ENCODE results near the gene TMEM129.

TMEM129 gene

DNA sequence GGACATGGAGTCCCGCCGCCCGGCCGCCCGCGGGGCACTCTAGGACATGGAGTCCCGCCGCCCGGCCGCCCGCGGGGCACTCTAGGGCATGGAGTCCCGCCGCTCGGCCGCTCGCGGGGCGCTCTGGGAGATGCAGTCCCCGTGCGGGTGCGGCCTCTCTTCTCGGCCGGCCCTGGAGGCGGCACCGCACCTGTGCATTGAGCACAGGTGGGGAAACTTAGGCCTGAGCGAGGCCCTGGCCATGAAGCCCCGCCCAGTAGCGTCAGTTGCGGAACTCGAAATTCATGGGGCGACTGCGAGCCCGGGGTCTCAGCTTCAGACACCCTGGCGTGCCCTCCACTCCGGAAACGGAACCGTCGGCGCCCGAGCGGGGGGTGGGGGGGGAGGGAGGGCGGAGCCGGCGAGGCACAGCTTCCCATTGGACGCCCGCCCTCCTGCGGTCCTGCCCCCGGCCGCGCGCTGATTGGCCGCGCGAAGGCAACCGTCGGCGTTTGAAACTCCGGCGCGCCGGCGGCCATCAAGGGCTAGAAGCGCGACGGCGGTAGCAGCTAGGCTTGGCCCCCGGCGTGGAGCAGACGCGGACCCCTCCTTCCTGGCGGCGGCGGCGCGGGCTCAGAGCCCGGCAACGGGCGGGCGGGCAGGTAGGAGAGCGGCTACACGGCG lies at the start of gene TMEM129, which contains the start of gene TACC3:
Gene TMEM129 (minus strand): TSS at position 321 of the 663 bp plus-strand sequence. CDS start 486 bp downstream, outside the sequence.
Gene TACC3 (plus strand): TSS at position 519 of the 663 bp plus-strand sequence. CDS start 1,901 bp downstream, outside the sequence.
- peak; percentile 89 for DNase-seq

DNA sequence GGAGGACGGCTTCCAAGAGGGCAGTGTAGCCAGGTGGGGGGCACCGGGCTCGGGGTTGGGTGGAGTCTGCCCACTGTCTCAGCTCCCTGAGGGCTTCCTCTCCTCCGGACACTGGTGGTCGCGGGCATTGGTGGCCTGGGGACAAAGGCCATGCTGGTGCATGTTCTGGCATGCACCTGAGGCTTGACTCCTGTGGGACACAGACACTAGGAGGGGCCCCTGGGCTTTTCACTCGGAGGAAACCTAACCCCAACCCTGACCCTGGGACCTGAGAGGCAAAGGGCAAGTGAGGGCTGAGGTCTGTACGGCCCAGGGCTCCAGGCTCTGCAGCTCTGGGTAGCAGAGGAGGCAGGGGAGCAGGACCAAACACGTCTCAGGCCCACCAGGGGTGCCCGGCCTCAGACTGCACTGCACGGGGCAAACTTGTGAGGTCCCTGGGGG lies 49.7 kb upstream of the TMEM129 start:
- no peak for DNase-seq

DNA sequence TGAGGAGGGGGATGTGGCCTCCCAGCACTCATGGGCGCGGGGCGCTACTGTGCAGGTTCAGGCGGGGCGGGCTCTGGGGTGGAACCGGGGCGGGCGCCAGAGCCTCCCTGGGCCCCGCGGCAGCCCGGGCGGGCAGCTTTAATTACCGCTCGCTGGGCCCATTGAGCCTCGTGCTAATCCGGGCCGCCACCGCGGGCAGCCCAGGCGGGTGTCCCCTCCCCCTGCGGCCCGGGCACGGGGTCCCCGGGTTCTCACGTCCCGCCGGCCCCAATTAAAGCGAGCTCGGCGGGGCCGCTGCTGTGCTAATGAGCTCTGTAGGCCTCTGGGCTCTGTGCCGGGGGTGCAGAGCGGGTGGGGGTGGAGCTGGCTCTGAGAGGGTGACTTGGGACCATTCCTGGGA lies 49.1 kb upstream of the TMEM129 start:
- no peak for DNase-seq

DNA sequence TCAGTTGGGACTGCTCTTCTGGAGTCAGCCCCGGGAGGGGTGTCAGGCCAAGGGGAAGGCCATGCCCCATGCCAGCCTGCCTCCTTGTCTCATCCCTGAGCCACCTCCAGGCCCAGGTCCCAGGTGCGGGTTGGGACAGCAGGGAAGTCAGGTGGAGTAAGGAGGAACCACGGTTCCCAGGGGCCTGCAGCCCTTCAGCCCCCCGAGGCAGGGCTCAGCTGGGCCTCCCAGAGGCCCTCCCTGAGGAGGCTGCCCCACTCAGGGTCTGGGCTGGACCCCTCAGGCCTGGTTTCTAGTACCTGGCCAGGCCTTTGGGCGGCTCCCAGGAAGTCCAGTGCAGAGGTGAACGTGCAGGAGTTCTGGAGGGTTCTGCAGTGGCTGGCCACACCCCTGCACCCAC lies 48.6 kb upstream of the TMEM129 start:
- DNase-seq = no peak

DNA sequence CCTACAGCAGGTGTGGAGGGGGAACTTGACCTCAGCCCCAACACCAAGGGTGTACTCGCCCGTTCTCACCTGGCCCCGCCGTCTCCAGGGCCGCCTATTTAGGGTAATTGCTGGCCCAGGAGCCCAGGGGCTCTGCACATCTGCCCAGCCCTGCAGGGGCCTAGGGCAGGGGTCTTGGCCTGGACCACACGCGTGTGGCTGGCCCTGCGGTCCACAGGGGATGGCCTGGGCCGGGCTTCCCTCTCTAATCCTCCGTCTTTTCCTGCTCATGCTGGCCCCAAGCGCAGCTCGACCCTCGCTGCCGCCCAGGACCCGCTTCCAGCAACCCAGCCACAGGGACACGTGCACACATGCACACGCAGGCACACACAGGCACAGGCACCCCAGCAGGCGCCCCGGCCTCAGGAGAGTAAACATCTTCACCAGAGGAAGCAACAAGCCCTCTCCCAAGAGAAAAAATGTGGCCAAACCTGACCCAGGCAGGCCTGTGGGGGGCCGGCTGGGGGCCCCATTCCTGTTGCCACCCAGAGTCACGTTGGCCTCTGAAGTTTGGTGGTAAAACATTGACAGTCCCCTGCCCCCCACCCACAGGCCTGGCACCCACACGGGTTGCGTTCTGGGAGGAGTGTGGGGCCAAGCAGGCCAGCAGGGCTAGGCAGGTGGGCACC lies 47.4 kb upstream of the TMEM129 start:
- DNase-seq = no peak

GRCh38 chr4:1767770-1768366 lies 46.7 kb upstream of the TMEM129 start:
- DNase-seq = no peak

GRCh38 chr4:1767061-1767769 lies 46.1 kb upstream of the TMEM129 start:
- no peak for DNase-seq

- no peak for DNase-seq
Observed at GRCh38 chr4:1766106-1767060, 45.3 kb upstream of the TMEM129 start.

DNA sequence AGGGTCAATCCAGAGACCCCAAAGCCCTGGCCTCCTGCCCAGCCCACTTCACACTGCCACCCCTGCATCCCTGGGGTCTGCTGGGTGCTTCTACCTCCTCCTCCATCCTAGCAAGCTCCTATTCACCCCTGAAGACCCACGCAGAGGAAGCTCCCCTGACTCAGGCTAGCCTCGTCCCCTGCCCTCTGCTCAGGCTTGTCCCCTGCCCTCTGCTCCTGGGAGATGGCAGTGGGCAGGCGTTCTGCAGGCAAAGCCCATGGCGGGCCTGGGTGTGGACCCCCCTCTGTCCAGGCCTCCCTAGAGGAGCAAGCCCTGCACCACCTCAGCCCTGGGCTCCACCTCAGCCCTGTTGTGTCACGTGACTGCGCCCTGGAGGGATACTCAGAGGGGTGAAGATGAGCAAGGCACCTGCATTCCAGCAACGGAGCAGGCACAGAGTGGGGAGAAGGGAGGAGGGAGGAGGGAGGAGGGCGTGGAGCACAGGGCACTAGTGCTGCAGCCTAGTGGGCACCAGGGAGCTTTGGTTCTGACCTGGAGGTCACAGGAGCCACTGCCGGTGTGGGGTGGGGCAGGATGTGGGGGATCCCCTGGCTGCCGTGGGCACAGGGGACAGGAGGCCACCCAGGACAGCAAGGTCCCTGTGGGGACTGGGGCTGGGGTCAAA lies 44.4 kb upstream of the TMEM129 start:
- DNase-seq = no peak

DNA sequence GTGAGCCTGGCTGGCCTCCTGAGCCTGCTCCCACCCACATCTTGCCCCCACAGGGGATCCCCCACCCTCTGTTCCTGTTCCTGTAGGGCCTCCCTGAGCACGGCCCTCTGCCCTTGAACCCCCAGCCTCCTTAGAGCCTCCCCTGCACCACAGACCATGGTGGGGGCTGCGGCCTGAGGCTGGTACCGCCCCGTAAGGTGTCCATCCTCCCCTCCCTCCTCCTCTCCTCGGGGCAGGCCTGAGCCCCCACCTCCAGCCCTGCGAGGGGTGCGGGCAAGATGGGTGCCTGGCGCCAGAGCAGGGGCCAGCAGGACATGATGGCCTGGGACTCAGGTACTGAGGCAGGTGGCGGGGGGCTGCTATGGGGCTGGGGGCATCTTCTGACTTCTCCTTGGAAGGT lies 43.5 kb upstream of the TMEM129 start:
- no peak for DNase-seq

DNA sequence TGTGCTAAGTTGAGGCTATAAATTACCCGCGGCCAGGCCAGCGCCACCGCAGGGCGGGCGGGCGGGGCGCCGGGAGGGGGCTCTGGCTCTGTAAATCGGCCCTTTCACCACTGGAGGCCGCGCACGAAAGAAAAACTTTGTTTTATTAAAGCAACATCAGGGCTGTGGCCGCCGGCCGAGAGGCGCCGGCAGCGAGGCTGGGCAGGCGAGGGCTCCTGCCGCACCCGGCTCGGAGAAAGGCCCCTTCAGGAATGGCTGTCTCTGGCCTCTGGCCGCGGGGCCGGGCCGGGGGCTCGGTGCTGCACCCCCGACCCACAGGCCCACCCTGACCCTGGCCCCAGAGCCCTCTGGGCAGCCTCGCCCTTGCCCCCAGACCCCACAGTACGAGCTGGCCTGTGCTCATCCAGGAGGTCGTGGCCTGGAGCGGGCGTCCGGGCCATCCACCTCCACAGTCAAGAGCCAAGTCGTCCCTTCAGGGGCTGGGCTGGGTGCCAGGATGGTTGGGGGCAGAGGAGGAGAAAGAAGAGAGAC lies 42.5 kb upstream of the TMEM129 start:
- DNase-seq = no peak

DNA sequence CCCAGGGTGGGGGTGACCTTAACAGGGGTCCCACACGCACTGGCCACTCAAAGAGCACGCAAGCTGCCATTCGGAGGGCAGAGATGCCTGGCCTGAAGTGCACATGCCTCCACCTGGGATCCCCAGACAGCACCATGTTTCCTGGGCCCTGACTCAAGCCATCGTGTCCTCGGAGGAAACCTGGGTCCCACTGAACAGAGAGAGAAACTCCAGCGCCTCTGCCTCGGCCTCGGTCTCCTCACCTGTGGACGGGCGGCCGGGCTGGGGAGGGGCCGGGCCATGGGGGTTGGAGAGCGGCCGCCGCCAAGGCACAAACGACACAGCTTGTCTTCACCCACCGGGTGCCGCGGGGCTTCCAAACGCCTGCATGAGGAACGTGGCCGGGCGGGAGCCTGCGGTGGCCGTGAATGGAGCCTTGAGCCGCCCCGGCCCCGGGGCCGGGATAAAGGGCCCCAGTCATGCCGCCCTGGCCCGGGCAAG lies 42.0 kb upstream of the TMEM129 start:
- no peak for DNase-seq

- no peak for DNase-seq
Observed at GRCh38 chr4:1762264-1763010, 41.3 kb upstream of the TMEM129 start.

DNA sequence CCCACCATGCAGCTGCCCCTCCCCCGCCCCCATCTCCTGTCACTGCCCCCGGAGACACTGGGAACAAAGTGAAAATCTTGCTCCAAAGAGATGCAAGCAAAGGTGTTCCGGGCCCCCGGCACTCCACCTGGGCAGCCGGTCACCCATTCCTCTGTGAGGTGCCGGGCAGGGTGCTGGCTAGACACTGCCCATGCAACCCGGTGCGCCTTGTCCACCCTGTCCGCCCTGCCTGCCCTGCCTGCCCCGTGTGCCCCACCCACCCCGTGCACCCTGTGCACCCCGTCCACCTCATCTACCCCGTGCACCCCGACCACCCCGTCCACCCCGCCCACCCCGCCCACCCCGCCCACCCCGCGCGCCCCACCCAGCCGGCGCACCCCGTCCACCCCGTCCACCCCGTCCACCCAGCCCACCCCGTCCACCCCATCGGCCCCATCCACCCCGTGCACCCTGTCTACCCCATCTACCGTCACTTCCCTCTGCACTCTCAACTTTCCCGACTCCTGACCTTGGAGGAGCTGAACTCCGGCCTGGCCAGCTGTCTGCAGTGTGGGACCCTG lies 40.1 kb upstream of the TMEM129 start:
- DNase-seq = no peak

DNA sequence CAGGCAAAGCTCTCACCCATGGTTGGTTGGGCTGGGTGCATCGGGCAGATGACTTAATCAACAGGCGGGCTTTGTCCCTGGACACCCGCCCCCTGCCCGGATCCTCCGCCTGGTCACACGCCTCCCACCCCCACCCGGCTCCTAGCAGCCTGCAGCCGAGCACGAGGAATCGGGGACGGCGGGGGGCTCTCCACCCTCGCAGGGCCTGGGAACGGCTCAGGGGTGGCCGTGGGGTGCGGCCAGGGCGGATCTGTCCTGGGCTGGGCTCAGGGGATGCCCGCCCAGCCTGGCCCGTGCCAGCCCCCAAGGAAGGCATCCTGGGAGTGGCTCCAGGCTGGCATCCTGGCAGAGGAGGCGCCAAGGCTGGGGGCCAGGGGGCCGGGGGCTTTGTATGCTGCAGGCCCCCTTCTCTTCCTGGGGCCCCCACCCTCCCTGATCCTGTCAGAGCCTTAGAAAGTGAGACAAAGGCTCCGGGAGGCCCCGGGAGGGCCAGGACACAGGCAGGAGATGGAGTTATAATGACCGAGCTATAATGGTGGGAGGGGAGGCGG lies 39.5 kb upstream of the TMEM129 start:
- DNase-seq = no peak

DNA sequence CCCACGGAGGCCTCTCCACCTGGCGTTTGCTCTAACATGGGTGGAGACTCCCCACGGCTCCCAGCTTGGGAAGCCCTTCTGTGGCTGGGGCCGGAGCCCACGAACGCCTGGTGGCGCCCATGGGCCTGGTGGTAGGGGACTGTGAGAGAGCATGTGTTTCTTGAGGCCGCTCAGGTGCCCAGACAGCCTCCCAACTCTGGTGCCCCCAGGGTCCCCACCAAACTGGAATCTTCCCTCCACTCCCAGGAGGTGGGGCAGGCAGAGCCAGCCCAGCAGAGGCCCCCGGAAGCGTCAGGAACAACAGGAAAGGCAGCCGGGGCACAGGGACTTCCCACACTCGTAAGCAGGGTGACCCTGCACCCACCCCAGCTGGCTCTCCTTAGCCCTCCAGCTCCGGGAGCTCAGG lies 38.7 kb upstream of the TMEM129 start:
- DNase-seq = no peak

GRCh38 chr4:1759170-1759817 lies 38.2 kb upstream of the TMEM129 start:
- no peak for DNase-seq

GRCh38 chr4:1758306-1759121 lies 37.4 kb upstream of the TMEM129 start:
- no peak for DNase-seq
